ENCODE measurements around the gene CUEDC1.

- TF ChIP-seq CTCF (IDR thresholded peaks at IDR 0.05; ENCODE audit: low read depth, low read length) (no peak), EZH2phosphoT487 (IDR thresholded peaks at IDR 0.05; ENCODE audit: low read depth) (no peak)
Measured at GRCh38 chr17:57937492-57937891, 17.7 kb downstream of the CUEDC1 start.

Measured in OCI-LY3 (cell line).